ENCODE measurements around the gene TP53RK.

GRCh38 chr20:46648903-46649649 lies 40.2 kb downstream of the TP53RK start:
- TF ChIP-seq, protein P1, sequence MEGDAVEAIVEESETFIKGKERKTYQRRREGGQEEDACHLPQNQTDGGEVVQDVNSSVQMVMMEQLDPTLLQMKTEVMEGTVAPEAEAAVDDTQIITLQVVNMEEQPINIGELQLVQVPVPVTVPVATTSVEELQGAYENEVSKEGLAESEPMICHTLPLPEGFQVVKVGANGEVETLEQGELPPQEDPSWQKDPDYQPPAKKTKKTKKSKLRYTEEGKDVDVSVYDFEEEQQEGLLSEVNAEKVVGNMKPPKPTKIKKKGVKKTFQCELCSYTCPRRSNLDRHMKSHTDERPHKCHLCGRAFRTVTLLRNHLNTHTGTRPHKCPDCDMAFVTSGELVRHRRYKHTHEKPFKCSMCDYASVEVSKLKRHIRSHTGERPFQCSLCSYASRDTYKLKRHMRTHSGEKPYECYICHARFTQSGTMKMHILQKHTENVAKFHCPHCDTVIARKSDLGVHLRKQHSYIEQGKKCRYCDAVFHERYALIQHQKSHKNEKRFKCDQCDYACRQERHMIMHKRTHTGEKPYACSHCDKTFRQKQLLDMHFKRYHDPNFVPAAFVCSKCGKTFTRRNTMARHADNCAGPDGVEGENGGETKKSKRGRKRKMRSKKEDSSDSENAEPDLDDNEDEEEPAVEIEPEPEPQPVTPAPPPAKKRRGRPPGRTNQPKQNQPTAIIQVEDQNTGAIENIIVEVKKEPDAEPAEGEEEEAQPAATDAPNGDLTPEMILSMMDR (IDR thresholded peaks at IDR 0.05; ENCODE audit: poor library complexity, severe bottlenecking), result no peak
- TF ChIP-seq SMC3 (conservative IDR thresholded peaks at IDR 0.05; ENCODE audit: poor library complexity) (no peak), RAD21 (conservative IDR thresholded peaks at IDR 0.05) (no peak), EP300 (conservative IDR thresholded peaks at IDR 0.05; ENCODE audit: poor library complexity, severe bottlenecking) (no peak), POLR2AphosphoS5 (IDR thresholded peaks at IDR 0.05) (no peak)
- TF ChIP-seq, protein P2, sequence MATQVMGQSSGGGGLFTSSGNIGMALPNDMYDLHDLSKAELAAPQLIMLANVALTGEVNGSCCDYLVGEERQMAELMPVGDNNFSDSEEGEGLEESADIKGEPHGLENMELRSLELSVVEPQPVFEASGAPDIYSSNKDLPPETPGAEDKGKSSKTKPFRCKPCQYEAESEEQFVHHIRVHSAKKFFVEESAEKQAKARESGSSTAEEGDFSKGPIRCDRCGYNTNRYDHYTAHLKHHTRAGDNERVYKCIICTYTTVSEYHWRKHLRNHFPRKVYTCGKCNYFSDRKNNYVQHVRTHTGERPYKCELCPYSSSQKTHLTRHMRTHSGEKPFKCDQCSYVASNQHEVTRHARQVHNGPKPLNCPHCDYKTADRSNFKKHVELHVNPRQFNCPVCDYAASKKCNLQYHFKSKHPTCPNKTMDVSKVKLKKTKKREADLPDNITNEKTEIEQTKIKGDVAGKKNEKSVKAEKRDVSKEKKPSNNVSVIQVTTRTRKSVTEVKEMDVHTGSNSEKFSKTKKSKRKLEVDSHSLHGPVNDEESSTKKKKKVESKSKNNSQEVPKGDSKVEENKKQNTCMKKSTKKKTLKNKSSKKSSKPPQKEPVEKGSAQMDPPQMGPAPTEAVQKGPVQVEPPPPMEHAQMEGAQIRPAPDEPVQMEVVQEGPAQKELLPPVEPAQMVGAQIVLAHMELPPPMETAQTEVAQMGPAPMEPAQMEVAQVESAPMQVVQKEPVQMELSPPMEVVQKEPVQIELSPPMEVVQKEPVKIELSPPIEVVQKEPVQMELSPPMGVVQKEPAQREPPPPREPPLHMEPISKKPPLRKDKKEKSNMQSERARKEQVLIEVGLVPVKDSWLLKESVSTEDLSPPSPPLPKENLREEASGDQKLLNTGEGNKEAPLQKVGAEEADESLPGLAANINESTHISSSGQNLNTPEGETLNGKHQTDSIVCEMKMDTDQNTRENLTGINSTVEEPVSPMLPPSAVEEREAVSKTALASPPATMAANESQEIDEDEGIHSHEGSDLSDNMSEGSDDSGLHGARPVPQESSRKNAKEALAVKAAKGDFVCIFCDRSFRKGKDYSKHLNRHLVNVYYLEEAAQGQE (IDR thresholded peaks at IDR 0.05; ENCODE audit: borderline replicate concordance), result no peak
